GM23338 (cell line): ENCODE results near the gene DCAF4. TPM values are rescaled to one million over a fixed set of nuclear protein-coding genes. Genes with fewer than 3 reads are reported as not detected.
"Not testable (repeated sequence)": the region's sequence is repeated elsewhere in the genome, so short reads cannot be mapped to it uniquely, and the experiment has no call there.

Experiments used
- ATAC-seq: fragments of 200-7000 bp; cut with Tn5 transposase; 3 replicates; pipeline ENCODE4 v1.9.1; 2020
- DNase-seq: peaks from one replicate; pipeline ENCODE4 v3.0.0-alpha.2; 2015; ENCODE audit warnings: low spot score
- H2AFZ ChIP-seq: fragments of 200-600 bp; sonication (generic); 2 replicates; pipeline ENCODE4 v1.8.0; 2016; ENCODE audit warnings: antibody characterized with exemption, mild to moderate bottlenecking, moderate library complexity
- H3F3A ChIP-seq: fragments of 200-600 bp; sonication (generic); replicated peaks from 2 replicates; pipeline ENCODE4 v1.8.0; 2017; ENCODE audit warnings: antibody characterized with exemption, mixed run types, low read depth
- H3K27ac ChIP-seq: fragments of 200-600 bp; sonication (generic); 2 replicates; pipeline ENCODE4 v1.6.1; 2016; ENCODE audit warnings: low read depth
- H3K27me3 ChIP-seq: fragments of 200-600 bp; sonication (generic); 2 replicates; pipeline ENCODE4 v1.8.0; 2016; ENCODE audit warnings: mild to moderate bottlenecking, mixed run types, moderate library complexity; ENCODE audit not compliant: insufficient read depth
- H3K36me3 ChIP-seq: fragments of 200-600 bp; sonication (generic); 2 replicates; pipeline ENCODE4 v1.8.0; 2016; ENCODE audit warnings: mild to moderate bottlenecking; ENCODE audit not compliant: insufficient read depth
- H3K4me1 ChIP-seq: fragments of 200-600 bp; sonication (generic); 2 replicates; pipeline ENCODE4 v1.8.0; 2016; ENCODE audit warnings: mild to moderate bottlenecking, moderate library complexity; ENCODE audit not compliant: insufficient read depth
- H3K4me2 ChIP-seq: fragments of 200-600 bp; sonication (generic); 2 replicates; pipeline ENCODE4 v1.7.1; 2017; ENCODE audit warnings: mixed run types
- H3K4me3 ChIP-seq: fragments of 200-600 bp; sonication (generic); 2 replicates; pipeline ENCODE4 v1.6.1; 2016; ENCODE audit warnings: mixed run types
- H3K79me2 ChIP-seq: fragments of 200-600 bp; sonication (generic); replicated peaks from 2 replicates; pipeline ENCODE4 v1.8.0; 2017; ENCODE audit warnings: mild to moderate bottlenecking; ENCODE audit not compliant: insufficient read depth
- H3K9me2 ChIP-seq: fragments of 200-600 bp; sonication (generic); 2 replicates; pipeline ENCODE4 v1.8.0; 2017; ENCODE audit not compliant: insufficient read depth
- H4K20me1 ChIP-seq: fragments of 200-600 bp; sonication (generic); replicated peaks from 2 replicates; pipeline ENCODE4 v1.8.0; 2017; ENCODE audit warnings: mild to moderate bottlenecking; ENCODE audit not compliant: insufficient read depth
- H3K27ac Mint-ChIP-seq: 2 replicates; pipeline ENCODE4 v1.8.0; 2020; ENCODE audit warnings: inconsistent platforms, mild to moderate bottlenecking, moderate library complexity, mixed read lengths
- H3K27me3 Mint-ChIP-seq: 3 replicates; pipeline ENCODE4 v1.8.0; 2022; ENCODE audit warnings: low read depth, mild to moderate bottlenecking, moderate library complexity, mixed read lengths, inconsistent platforms; ENCODE audit not compliant: insufficient read depth, poor library complexity
- H3K36me3 Mint-ChIP-seq: 3 replicates; pipeline ENCODE4 v1.8.0; 2021; ENCODE audit warnings: low read depth, mild to moderate bottlenecking, inconsistent platforms, moderate library complexity, mixed read lengths
- H3K4me1 Mint-ChIP-seq: 3 replicates; pipeline ENCODE4 v1.8.0; 2020; ENCODE audit warnings: mild to moderate bottlenecking, inconsistent platforms, mixed read lengths
- H3K4me3 Mint-ChIP-seq: 3 replicates; pipeline ENCODE4 v1.8.0; 2021; ENCODE audit warnings: moderate library complexity, mild to moderate bottlenecking, inconsistent platforms, mixed read lengths
- H3K9me3 Mint-ChIP-seq: 3 replicates; pipeline ENCODE4 v1.8.0; 2020; ENCODE audit warnings: moderate library complexity, mild to moderate bottlenecking, inconsistent platforms, mixed read lengths
- CREB1 ChIP-seq: fragments of 250-450 bp; sonication (Bioruptor Pico); IDR thresholded peaks from 2 replicates; pipeline ENCODE4 v1.5.0; 2020; ENCODE audit warnings: low read depth, mild to moderate bottlenecking, moderate library complexity
- EZH2 ChIP-seq: fragments of 200-600 bp; sonication (generic); IDR thresholded peaks from one replicate; pipeline ENCODE4 v1.8.0; 2017; ENCODE audit warnings: antibody characterized with exemption, mild to moderate bottlenecking, low read depth; ENCODE audit not compliant: unreplicated experiment
- JUNB ChIP-seq: IDR thresholded peaks from one replicate; pipeline ENCODE4 v1.6.1; 2016; ENCODE audit warnings: antibody characterized with exemption; ENCODE audit not compliant: unreplicated experiment
- NANOG ChIP-seq: IDR thresholded peaks from 2 replicates; pipeline ENCODE4 v1.6.1; 2016; ENCODE audit warnings: antibody characterized with exemption, borderline replicate concordance
- STAT1 ChIP-seq: IDR thresholded peaks from one replicate; pipeline ENCODE4 v1.6.1; 2016; ENCODE audit warnings: antibody characterized with exemption; ENCODE audit not compliant: unreplicated experiment
- ZNF114 ChIP-seq: fragments of 250-450 bp; sonication (Bioruptor Pico); IDR thresholded peaks from 2 replicates; pipeline ENCODE4 v1.5.0; 2020; ENCODE audit warnings: mild to moderate bottlenecking, moderate library complexity
- polyA plus RNA-seq: library from polyadenylated mRNA; unstranded; fragments of >200 nt; fragmentation: Nextera tagmentation; extraction: Ambion mirVana; gene quantifications from 2 replicates; pipeline ENCODE4 v1.2.1, GENCODE V29; 2016
- total RNA-seq: library from RNA; depleted of rRNA; stranded (reverse); fragments of >200 nt; shearing (Covaris generic); gene quantifications from 2 replicates; pipeline ENCODE4 v1.2.3, GENCODE V29; 2014
- TF ChIP-seq, protein P1 (sequence below): IDR thresholded peaks from 2 replicates; pipeline ENCODE4 v1.6.1; 2016; ENCODE audit warnings: antibody characterized with exemption
- TF ChIP-seq, protein P2 (sequence below): IDR thresholded peaks from one replicate; pipeline ENCODE4 v1.6.1; 2018; ENCODE audit warnings: antibody characterized with exemption; ENCODE audit not compliant: unreplicated experiment
- TF ChIP-seq, protein P3 (sequence below), 2 experiments: fragments of 200-600 bp in 1 of 2; sonication (generic) in 1 of 2; conservative IDR thresholded peaks; 2 replicates each; pipeline versions ENCODE4 v1.5.1 to v1.6.1; 2016 to 2017; ENCODE audit warnings: antibody characterized with exemption in 2 of 2, low read depth in 2 of 2, mild to moderate bottlenecking in 2 of 2, moderate library complexity in 1 of 2
- TF ChIP-seq, protein P4 (sequence below): fragments of 250-450 bp; sonication (Bioruptor Pico); IDR thresholded peaks from 2 replicates; pipeline ENCODE4 v1.5.0; 2020; ENCODE audit warnings: mild to moderate bottlenecking, moderate library complexity

DCAF4 gene
- total and polyA plus RNA-seq, 2 experiments from 2014 or later = 17.5 to 39.3 TPM

DNA sequence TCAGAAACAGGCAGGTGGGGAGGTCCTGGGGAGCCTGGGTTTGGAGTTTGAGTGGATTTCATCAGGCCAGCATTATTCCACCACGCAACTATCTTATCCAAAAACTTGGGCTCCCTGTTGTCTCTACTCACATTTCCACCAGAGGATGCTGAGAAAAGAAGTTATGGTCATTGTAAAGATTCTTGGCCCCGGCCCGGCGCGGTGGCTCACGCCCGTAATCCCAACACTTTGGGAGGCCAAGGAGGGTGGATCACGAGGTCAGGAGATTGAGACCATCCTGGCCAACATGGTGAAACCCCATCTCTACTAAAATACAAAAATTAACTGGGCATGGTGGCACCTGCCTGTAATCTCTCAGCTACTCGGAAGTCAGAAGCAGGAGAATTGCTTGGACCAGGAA is 30.5 kb downstream of the DCAF4 start:
- H3K4me1 Mint-ChIP-seq, H3K36me3 ChIP-seq: not testable (repeated sequence)

DNA sequence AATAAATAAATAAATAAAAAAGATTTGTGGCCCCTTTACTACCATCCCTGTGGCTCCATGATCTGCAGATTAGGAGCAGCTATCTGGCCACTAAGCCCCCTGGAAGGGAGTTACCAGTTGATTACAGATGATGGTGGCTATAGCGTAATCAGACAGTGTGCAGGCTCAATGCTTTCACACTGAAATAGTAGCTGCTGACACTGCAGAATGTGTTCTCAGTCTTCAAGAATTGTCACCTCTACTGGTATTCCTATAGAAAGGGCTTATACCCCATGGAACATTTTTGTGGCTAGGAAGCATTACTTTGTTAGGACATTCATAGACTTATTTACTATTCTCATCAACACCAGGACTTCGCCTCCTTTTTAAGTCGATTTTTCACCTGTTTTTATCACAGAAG is 30.9 kb downstream of the DCAF4 start:
- Mint-ChIP-seq H3K27me3 (no peaks in the 10 kb centered on the region), H3K27ac (no peak overlapping the region), H3K36me3 (peaks cover 25% of the 10 kb centered on the region), H3K4me1 (no peaks in the 10 kb centered on the region), H3K4me3 (no peak overlapping the region), H3K9me3 (no peaks in the 10 kb centered on the region)
- no peak for DNase-seq
- H3K36me3 ChIP-seq = no peaks in the 10 kb centered on the region
- H4K20me1 ChIP-seq = no peaks in the 10 kb centered on the region
- H3K4me1 ChIP-seq = no peaks in the 10 kb centered on the region
- H2AFZ ChIP-seq = no peak overlapping the region
- no peaks in the 10 kb centered on the region for H3K27me3 ChIP-seq
- no peaks in the 10 kb centered on the region for H3K9me2 ChIP-seq
- no peak overlapping the region for H3K4me2 ChIP-seq
- no peaks in the 10 kb centered on the region for H3K79me2 ChIP-seq
- no peak for ATAC-seq
- H3K4me3 ChIP-seq = no peak overlapping the region
- no peak overlapping the region for H3K27ac ChIP-seq
- no peaks in the 10 kb centered on the region for H3F3A ChIP-seq
- TF ChIP-seq, protein P1, sequence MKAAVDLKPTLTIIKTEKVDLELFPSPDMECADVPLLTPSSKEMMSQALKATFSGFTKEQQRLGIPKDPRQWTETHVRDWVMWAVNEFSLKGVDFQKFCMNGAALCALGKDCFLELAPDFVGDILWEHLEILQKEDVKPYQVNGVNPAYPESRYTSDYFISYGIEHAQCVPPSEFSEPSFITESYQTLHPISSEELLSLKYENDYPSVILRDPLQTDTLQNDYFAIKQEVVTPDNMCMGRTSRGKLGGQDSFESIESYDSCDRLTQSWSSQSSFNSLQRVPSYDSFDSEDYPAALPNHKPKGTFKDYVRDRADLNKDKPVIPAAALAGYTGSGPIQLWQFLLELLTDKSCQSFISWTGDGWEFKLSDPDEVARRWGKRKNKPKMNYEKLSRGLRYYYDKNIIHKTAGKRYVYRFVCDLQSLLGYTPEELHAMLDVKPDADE = no peak
- TF ChIP-seq, protein P2, sequence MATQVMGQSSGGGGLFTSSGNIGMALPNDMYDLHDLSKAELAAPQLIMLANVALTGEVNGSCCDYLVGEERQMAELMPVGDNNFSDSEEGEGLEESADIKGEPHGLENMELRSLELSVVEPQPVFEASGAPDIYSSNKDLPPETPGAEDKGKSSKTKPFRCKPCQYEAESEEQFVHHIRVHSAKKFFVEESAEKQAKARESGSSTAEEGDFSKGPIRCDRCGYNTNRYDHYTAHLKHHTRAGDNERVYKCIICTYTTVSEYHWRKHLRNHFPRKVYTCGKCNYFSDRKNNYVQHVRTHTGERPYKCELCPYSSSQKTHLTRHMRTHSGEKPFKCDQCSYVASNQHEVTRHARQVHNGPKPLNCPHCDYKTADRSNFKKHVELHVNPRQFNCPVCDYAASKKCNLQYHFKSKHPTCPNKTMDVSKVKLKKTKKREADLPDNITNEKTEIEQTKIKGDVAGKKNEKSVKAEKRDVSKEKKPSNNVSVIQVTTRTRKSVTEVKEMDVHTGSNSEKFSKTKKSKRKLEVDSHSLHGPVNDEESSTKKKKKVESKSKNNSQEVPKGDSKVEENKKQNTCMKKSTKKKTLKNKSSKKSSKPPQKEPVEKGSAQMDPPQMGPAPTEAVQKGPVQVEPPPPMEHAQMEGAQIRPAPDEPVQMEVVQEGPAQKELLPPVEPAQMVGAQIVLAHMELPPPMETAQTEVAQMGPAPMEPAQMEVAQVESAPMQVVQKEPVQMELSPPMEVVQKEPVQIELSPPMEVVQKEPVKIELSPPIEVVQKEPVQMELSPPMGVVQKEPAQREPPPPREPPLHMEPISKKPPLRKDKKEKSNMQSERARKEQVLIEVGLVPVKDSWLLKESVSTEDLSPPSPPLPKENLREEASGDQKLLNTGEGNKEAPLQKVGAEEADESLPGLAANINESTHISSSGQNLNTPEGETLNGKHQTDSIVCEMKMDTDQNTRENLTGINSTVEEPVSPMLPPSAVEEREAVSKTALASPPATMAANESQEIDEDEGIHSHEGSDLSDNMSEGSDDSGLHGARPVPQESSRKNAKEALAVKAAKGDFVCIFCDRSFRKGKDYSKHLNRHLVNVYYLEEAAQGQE = no peak
- TF ChIP-seq, protein P3, sequence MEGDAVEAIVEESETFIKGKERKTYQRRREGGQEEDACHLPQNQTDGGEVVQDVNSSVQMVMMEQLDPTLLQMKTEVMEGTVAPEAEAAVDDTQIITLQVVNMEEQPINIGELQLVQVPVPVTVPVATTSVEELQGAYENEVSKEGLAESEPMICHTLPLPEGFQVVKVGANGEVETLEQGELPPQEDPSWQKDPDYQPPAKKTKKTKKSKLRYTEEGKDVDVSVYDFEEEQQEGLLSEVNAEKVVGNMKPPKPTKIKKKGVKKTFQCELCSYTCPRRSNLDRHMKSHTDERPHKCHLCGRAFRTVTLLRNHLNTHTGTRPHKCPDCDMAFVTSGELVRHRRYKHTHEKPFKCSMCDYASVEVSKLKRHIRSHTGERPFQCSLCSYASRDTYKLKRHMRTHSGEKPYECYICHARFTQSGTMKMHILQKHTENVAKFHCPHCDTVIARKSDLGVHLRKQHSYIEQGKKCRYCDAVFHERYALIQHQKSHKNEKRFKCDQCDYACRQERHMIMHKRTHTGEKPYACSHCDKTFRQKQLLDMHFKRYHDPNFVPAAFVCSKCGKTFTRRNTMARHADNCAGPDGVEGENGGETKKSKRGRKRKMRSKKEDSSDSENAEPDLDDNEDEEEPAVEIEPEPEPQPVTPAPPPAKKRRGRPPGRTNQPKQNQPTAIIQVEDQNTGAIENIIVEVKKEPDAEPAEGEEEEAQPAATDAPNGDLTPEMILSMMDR (conservative IDR thresholded peaks at IDR 0.05; ENCODE audit: low read depth in 2 of 2) = no peak
- TF ChIP-seq EZH2 (no peak), ZNF114 (CRISPR knock-in tag) (no peak), CREB1 (CRISPR knock-in tag) (no peak), NANOG (no peak), JUNB (no peak), STAT1 (no peak)
- TF ChIP-seq, protein P4, sequence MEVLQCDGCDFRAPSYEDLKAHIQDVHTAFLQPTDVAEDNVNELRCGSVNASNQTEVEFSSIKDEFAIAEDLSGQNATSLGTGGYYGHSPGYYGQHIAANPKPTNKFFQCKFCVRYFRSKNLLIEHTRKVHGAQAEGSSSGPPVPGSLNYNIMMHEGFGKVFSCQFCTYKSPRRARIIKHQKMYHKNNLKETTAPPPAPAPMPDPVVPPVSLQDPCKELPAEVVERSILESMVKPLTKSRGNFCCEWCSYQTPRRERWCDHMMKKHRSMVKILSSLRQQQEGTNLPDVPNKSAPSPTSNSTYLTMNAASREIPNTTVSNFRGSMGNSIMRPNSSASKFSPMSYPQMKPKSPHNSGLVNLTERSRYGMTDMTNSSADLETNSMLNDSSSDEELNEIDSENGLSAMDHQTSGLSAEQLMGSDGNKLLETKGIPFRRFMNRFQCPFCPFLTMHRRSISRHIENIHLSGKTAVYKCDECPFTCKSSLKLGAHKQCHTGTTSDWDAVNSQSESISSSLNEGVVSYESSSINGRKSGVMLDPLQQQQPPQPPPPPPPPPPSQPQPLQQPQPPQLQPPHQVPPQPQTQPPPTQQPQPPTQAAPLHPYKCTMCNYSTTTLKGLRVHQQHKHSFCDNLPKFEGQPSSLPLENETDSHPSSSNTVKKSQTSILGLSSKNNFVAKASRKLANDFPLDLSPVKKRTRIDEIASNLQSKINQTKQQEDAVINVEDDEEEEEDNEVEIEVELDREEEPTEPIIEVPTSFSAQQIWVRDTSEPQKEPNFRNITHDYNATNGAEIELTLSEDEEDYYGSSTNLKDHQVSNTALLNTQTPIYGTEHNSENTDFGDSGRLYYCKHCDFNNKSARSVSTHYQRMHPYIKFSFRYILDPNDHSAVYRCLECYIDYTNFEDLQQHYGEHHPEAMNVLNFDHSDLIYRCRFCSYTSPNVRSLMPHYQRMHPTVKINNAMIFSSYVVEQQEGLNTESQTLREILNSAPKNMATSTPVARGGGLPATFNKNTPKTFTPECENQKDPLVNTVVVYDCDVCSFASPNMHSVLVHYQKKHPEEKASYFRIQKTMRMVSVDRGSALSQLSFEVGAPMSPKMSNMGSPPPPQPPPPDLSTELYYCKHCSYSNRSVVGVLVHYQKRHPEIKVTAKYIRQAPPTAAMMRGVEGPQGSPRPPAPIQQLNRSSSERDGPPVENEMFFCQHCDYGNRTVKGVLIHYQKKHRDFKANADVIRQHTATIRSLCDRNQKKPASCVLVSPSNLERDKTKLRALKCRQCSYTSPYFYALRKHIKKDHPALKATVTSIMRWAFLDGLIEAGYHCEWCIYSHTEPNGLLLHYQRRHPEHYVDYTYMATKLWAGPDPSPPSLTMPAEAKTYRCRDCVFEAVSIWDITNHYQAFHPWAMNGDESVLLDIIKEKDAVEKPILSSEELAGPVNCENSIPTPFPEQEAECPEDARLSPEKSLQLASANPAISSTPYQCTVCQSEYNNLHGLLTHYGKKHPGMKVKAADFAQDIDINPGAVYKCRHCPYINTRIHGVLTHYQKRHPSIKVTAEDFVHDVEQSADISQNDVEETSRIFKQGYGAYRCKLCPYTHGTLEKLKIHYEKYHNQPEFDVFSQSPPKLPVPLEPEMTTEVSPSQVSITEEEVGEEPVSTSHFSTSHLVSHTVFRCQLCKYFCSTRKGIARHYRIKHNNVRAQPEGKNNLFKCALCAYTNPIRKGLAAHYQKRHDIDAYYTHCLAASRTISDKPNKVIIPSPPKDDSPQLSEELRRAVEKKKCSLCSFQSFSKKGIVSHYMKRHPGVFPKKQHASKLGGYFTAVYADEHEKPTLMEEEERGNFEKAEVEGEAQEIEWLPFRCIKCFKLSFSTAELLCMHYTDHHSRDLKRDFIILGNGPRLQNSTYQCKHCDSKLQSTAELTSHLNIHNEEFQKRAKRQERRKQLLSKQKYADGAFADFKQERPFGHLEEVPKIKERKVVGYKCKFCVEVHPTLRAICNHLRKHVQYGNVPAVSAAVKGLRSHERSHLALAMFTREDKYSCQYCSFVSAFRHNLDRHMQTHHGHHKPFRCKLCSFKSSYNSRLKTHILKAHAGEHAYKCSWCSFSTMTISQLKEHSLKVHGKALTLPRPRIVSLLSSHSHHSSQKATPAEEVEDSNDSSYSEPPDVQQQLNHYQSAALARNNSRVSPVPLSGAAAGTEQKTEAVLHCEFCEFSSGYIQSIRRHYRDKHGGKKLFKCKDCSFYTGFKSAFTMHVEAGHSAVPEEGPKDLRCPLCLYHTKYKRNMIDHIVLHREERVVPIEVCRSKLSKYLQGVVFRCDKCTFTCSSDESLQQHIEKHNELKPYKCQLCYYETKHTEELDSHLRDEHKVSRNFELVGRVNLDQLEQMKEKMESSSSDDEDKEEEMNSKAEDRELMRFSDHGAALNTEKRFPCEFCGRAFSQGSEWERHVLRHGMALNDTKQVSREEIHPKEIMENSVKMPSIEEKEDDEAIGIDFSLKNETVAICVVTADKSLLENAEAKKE = no peak

More for the DNA sequence above, 30.5 kb downstream of the DCAF4 start:
- H3K79me2 ChIP-seq, H3F3A ChIP-seq, ATAC-seq, H3K4me1 ChIP-seq, H3K27me3 Mint-ChIP-seq, H2AFZ ChIP-seq, H4K20me1 ChIP-seq, H3K9me3 Mint-ChIP-seq, H3K9me2 ChIP-seq, DNase-seq, H3K4me3 ChIP-seq, H3K4me3 Mint-ChIP-seq, H3K27me3 ChIP-seq, H3K4me2 ChIP-seq, H3K27ac ChIP-seq, H3K27ac Mint-ChIP-seq: not testable (repeated sequence)
- H3K36me3 Mint-ChIP-seq = peaks cover 28% of the 10 kb centered on the region
